Caco-2 (cell line): ENCODE measurements around the gene BCL6. TPM values are rescaled to one million over a fixed set of nuclear protein-coding genes. Genes with fewer than 3 reads are reported as not detected.

Source experiments
- BruUV-seq: library from RNA; stranded (reverse); fragments of 400-500 nt; replicated peaks from 2 replicates; lab custom pipeline; 2021; lab: Mats Ljungman, UMichigan
- CTCF ChIA-PET: fragments of 300-600 bp; sonication (Branson Sonifier 250); formaldehyde crosslinking; loops from one replicate; lab custom pipeline; 2022; ENCODE audit warnings: antibody characterized with exemption; lab: Charles Lee
- POLR2A ChIA-PET: fragments of 300-600 bp; sonication (Branson Sonifier 250); formaldehyde crosslinking; loops from one replicate; lab custom pipeline; 2022; ENCODE audit warnings: antibody characterized with exemption; lab: Charles Lee
- DNase-seq, 2 experiments: peaks; one replicate each; pipeline versions ENCODE4 v3.0.0 to v3.0.0-alpha.2; 2020 to 2022
- H3K27me3 ChIP-seq: replicated peaks from 2 replicates; pipeline ENCODE4 v1.6.0; 2011; ENCODE audit warnings: low read length; ENCODE audit not compliant: control insufficient read depth, insufficient read depth
- H3K36me3 ChIP-seq: 2 replicates; pipeline ENCODE4 v1.5.1; 2011; ENCODE audit warnings: low read length; ENCODE audit not compliant: control insufficient read depth, insufficient read depth
- H3K4me1 ChIP-seq: fragments of 250-450 bp; sonication (Bioruptor Pico); 2 replicates; pipeline ENCODE4 v1.5.1; 2020; ENCODE audit warnings: mild to moderate bottlenecking
- H3K4me3 ChIP-seq: 2 replicates; pipeline ENCODE4 v1.5.1; 2011; ENCODE audit warnings: low read depth, mild to moderate bottlenecking, control low read depth, low read length
- H3K9me3 ChIP-seq: fragments of 250-450 bp; sonication (Bioruptor Pico); 2 replicates; pipeline ENCODE4 v1.5.1; 2020; ENCODE audit warnings: mild to moderate bottlenecking, moderate library complexity
- H3K27ac Mint-ChIP-seq: one replicate; pipeline ENCODE4 v1.8.0; 2022; ENCODE audit warnings: mixed read lengths; ENCODE audit not compliant: unreplicated experiment
- H3K27me3 Mint-ChIP-seq: one replicate; pipeline ENCODE4 v1.8.0; 2022; ENCODE audit warnings: mixed read lengths; ENCODE audit not compliant: insufficient read depth, unreplicated experiment
- H3K36me3 Mint-ChIP-seq: one replicate; pipeline ENCODE4 v1.8.0; 2022; ENCODE audit warnings: mild to moderate bottlenecking, mixed read lengths; ENCODE audit not compliant: insufficient read depth, unreplicated experiment
- H3K4me1 Mint-ChIP-seq: one replicate; pipeline ENCODE4 v1.8.0; 2022; ENCODE audit warnings: low read depth, mixed read lengths; ENCODE audit not compliant: unreplicated experiment
- H3K4me3 Mint-ChIP-seq: one replicate; pipeline ENCODE4 v1.8.0; 2022; ENCODE audit warnings: mild to moderate bottlenecking, moderate library complexity, mixed read lengths; ENCODE audit not compliant: unreplicated experiment
- H3K9me3 Mint-ChIP-seq: one replicate; pipeline ENCODE4 v1.8.0; 2022; ENCODE audit warnings: mixed read lengths; ENCODE audit not compliant: unreplicated experiment
- intact Hi-C: fragments of 100-400 bp; cut with micrococcal nuclease; formaldehyde crosslinking; loops from one replicate; pipeline ENCODE4 v1.10.0; 2022; ENCODE audit not compliant: unreplicated experiment
- total RNA-seq: library from RNA; stranded (reverse); gene quantifications from 2 replicates; pipeline ENCODE4 v1.2.3, GENCODE V29; 2022
- TF ChIP-seq, protein P1 (sequence below), 2 experiments: fragments of 200-600 bp in 1 of 2; IDR thresholded peaks; 1 replicate in 1 of 2; 2 replicates in 1 of 2; pipeline versions ENCODE4 v1.5.1 to v1.8.0; 2011 to 2022; ENCODE audit warnings: antibody characterized with exemption in 1 of 2, control low read depth in 1 of 2, inconsistent platforms in 1 of 2, low read depth in 1 of 2, low read length in 1 of 2, mild to moderate bottlenecking in 1 of 2, moderate library complexity in 1 of 2; ENCODE audit not compliant: insufficient read depth in 1 of 2, severe bottlenecking in 1 of 2, unreplicated experiment in 1 of 2

BCL6 gene
- total RNA-seq, 1 experiment from 2014 or later, result 40.4 TPM

- no peak overlapping the region for H3K4me3 Mint-ChIP-seq
These were observed 46.5 kb downstream of the BCL6 start for GRCh38 chr3:187698499-187699399.

DNA sequence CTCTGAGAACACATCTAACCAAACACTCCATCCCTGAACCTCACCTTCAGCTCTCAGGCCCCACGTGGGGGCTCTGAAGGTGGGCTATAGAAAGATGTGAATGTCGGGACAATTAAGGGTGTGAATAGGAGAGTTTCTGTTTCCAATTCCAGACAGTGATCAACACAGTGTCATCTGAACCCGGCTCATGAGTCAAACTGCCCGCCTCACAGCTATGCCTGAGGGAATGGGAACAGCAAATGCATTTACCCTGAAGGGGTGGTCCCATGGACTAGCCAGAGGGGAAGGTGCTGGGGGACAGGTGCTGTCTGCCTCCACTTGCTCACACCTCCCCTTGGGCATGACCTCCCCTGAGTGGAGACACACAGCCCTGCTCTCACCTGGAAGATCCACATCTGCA lies 49.2 kb downstream of the BCL6 start:
- no peak overlapping the region for H3K27ac Mint-ChIP-seq
- ChIA-PET CTCF (interaction anchor here (1.2 kb wide), 1 partner anchor 16 kb away, joined by 5 read pairs; no protein-coding TSS in a partner anchor), POLR2A (no interaction called here)
- no TSS peak for BruUV-seq
- peaks cover 14% of the 10 kb centered on the region for H3K9me3 Mint-ChIP-seq
- no peak for DNase-seq
- H3K4me3 Mint-ChIP-seq, result no peak overlapping the region
- TF ChIP-seq, protein P1, sequence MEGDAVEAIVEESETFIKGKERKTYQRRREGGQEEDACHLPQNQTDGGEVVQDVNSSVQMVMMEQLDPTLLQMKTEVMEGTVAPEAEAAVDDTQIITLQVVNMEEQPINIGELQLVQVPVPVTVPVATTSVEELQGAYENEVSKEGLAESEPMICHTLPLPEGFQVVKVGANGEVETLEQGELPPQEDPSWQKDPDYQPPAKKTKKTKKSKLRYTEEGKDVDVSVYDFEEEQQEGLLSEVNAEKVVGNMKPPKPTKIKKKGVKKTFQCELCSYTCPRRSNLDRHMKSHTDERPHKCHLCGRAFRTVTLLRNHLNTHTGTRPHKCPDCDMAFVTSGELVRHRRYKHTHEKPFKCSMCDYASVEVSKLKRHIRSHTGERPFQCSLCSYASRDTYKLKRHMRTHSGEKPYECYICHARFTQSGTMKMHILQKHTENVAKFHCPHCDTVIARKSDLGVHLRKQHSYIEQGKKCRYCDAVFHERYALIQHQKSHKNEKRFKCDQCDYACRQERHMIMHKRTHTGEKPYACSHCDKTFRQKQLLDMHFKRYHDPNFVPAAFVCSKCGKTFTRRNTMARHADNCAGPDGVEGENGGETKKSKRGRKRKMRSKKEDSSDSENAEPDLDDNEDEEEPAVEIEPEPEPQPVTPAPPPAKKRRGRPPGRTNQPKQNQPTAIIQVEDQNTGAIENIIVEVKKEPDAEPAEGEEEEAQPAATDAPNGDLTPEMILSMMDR (IDR thresholded peaks at IDR 0.05; ENCODE audit: insufficient read depth in 1 of 2, low read depth in 1 of 2, low read length in 1 of 2, severe bottlenecking in 1 of 2, unreplicated experiment in 1 of 2), result no peak
- Histone ChIP-seq H3K4me1 (peaks cover 4% of the 10 kb centered on the region; the same call in 1 of the 2 replicates), H3K4me3 (no peak overlapping the region), H3K36me3 (no peaks in the 10 kb centered on the region), H3K27me3 (no peaks in the 10 kb centered on the region), H3K9me3 (no peaks in the 10 kb centered on the region)
- H3K36me3 Mint-ChIP-seq, result no peaks in the 10 kb centered on the region
- H3K27me3 Mint-ChIP-seq, result peaks cover 15% of the 10 kb centered on the region
- H3K4me1 Mint-ChIP-seq, result no peaks in the 10 kb centered on the region
- intact Hi-C loops, result no loop called here

More at GRCh38 chr3:187698499-187699399, 46.5 kb downstream of the BCL6 start:
- peaks cover 12% of the 10 kb centered on the region for H3K27me3 Mint-ChIP-seq
- no TSS peak for BruUV-seq
- no peak overlapping the region for H3K27ac Mint-ChIP-seq
- H3K9me3 ChIP-seq, result no peaks in the 10 kb centered on the region
- H3K4me1 ChIP-seq, result peaks cover 5% of the 10 kb centered on the region; the same call in 1 of the 2 replicates
- H3K4me3 ChIP-seq, result no peak overlapping the region
- intact Hi-C loops, result no loop called here
- no peaks in the 10 kb centered on the region for H3K27me3 ChIP-seq
- TF ChIP-seq, protein P1 (IDR thresholded peaks at IDR 0.05; ENCODE audit: insufficient read depth in 1 of 2, low read depth in 1 of 2, low read length in 1 of 2, severe bottlenecking in 1 of 2, unreplicated experiment in 1 of 2), result no peak
- ChIA-PET POLR2A (no interaction called here), CTCF (no interaction called here)
- H3K36me3 Mint-ChIP-seq, result no peaks in the 10 kb centered on the region
- no peaks in the 10 kb centered on the region for H3K36me3 ChIP-seq
- DNase-seq, result no peak
- peaks cover 11% of the 10 kb centered on the region for H3K9me3 Mint-ChIP-seq
- H3K4me1 Mint-ChIP-seq, result no peaks in the 10 kb centered on the region

- H3K4me1 ChIP-seq, result no peaks in the 10 kb centered on the region
- Mint-ChIP-seq H3K9me3 (peaks cover 14% of the 10 kb centered on the region), H3K4me1 (no peaks in the 10 kb centered on the region), H3K27ac (no peak overlapping the region), H3K27me3 (peaks cover 15% of the 10 kb centered on the region), H3K36me3 (no peaks in the 10 kb centered on the region), H3K4me3 (no peak overlapping the region)
- POLR2A ChIA-PET, result no interaction called here
- H3K4me3 ChIP-seq, result no peak overlapping the region
- intact Hi-C loops, result no loop called here
- no peaks in the 10 kb centered on the region for H3K27me3 ChIP-seq
- H3K9me3 ChIP-seq, result no peaks in the 10 kb centered on the region
- no peak for DNase-seq
- CTCF ChIA-PET, result interaction anchor here (1.2 kb wide), 1 partner anchor 16 kb away, joined by 5 read pairs; no protein-coding TSS in a partner anchor
- TF ChIP-seq, protein P1 (IDR thresholded peaks at IDR 0.05; ENCODE audit: insufficient read depth in 1 of 2, low read depth in 1 of 2, low read length in 1 of 2, severe bottlenecking in 1 of 2, unreplicated experiment in 1 of 2), result no peak
- no peaks in the 10 kb centered on the region for H3K36me3 ChIP-seq
- no TSS peak for BruUV-seq
These were observed 49.8 kb downstream of the BCL6 start for GRCh38 chr3:187695449-187695848.
